GM19238 (cell line): ENCODE results near the gene AASDHPPT.

Experiments used
- DNase-seq: peaks from one replicate; pipeline ENCODE4 v3.0.0; 2011; ENCODE audit warnings: low spot score; ENCODE audit not compliant: insufficient read length

AASDHPPT gene

DNA sequence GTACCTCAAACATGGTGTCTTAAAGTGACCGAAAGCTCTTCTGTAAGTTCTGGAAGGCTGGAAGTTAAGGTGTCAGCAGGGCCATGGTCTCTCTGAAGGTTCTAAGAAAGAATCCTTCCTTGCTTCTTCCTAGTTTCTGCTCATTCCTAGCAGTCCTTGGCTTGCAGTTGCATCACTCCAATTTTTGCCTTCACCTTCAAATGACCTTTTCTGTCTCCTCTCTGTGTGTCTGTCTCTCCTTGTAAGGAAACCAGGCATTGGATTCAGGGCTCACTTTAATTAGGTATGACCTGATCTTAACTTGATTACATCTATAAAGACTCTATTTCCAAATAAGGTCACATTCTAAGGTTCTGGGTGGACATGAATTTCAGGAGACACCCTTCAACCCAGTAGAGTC, 8.7 kb downstream of the AASDHPPT start:
- DNase-seq, result no peak

- DNase-seq, result no peak
Observed at GRCh38 chr11:106086850-106087249, 9.4 kb downstream of the AASDHPPT start.

DNA sequence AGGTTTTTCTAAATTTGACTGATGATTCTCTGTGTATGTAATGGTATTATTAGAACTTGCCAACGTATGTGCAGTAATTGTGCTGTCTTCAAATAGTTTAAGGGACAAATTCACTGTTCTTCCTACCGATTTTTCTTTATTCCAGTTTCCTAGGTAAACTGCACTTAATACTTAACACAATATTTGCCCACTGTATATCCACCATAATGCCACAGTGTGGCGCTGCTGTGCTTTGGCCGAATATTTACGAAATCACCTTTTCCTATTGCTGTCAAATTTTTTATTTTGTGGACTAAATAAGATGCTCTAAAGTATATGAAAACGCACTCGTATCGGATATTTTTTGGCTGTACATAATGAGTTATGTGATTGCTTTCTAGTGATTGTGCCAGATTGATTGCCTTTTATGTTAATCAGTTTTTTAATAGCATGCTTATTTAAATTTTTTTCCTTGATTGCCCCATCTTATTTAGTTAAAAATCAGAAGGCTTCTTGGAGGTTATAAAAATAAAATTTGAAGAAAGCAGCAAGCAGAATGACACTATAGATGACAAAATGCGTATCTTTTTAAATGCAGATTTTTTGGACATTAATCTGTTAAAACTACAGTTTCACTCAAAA, 10.5 kb downstream of the AASDHPPT start:
- no peak for DNase-seq

- DNase-seq, result no peak
Observed at GRCh38 chr11:106088896-106089295, 11.4 kb downstream of the AASDHPPT start.

DNA sequence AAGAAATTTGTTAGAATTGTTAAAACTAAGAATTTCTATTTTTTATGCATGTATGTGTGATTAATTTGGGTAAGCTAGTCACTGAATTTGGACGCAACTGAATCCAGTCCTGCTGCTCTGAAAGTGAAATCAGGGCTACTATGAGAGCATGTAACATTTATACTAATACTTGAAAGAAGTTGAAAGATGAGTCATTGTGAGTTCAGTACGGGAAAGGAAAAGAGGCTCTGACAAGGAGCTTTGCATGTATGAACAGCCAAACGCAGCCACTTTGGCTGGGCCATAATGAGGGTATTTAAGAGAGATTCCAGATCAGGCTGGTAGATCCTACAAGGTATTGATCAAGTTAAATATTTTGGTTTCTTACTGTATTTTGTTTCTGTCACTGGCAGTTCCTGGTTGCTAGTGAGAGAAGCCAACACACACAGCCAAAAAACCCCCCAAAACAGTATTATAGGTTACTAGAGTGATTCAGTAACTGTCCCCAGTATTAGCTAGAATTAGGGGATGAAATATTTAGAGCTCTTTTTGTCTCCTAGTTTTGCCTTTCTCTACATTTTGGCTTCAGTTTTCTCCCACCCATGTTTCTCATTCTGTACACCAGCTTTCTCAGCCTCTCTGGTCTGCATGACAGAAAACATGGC, 14.1 kb downstream of the AASDHPPT start:
- peak; percentile 21 for DNase-seq

DNA sequence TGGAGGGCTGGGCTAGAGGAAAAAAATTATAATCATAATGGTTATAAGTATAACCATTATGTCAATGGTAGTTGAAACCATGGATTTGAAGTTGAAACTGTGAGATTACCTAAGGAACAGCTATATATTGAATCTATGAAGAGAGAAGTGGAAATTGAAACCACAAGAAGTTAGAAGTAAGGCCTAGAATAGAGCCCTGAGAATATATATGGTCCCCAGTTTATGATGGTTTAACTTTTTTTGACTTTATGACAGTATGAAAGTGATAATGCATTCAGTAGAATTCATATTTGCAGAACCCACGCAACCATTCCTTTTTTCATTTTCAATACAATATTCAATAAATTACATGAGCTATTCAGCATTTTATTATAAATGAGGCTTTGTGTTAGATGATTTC, 15.0 kb downstream of the AASDHPPT start:
- no peak for DNase-seq

- no peak for DNase-seq
Observed at GRCh38 chr11:106098893-106099553, 21.6 kb downstream of the AASDHPPT start.

DNA sequence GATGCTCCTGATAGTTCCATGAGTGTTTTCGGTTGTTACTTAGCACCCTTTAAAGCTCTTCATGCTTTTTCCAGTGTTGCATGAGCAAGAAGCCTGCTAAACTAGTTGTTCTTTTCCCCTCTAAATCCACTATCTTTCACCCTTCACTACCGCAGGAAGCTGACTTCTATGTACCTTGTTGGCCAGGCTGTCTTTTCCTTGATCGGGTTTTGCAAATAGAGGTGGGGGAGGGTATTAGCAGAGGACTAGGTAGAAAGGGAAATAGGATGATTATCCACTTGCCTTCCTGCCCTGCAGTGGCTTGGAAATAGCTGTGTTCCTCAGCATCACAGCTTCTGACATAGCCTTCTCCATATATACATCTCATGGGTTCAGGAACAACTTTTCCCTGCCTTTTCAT, 23.9 kb downstream of the AASDHPPT start:
- no peak for DNase-seq

- no peak for DNase-seq
Observed at GRCh38 chr11:106101819-106102218, 24.4 kb downstream of the AASDHPPT start.

DNA sequence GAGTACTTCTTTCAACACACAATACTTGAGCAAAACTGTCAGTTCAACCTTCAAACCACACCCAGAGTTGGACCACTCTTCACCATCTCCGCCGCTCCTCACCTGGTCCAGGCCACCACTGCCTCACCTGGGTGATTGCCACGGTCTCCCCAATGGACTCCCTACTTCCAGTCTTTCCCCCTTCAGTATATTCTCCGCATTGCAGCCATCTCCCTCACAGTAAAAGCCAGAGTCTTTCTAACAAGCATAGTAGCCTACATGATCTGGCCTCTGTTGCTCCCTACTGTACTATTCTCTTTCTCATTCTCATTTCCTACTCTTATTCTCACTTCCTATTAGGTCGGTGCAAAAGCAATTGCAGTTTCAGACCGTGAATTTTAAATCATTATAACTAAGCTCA, 28.5 kb downstream of the AASDHPPT start:
- DNase-seq, result no peak

GRCh38 chr11:106121570-106122320, 44.3 kb downstream of the AASDHPPT start:
- no peak for DNase-seq

- DNase-seq, result no peak
Observed at GRCh38 chr11:106127604-106128003, 50.1 kb downstream of the AASDHPPT start.

DNA sequence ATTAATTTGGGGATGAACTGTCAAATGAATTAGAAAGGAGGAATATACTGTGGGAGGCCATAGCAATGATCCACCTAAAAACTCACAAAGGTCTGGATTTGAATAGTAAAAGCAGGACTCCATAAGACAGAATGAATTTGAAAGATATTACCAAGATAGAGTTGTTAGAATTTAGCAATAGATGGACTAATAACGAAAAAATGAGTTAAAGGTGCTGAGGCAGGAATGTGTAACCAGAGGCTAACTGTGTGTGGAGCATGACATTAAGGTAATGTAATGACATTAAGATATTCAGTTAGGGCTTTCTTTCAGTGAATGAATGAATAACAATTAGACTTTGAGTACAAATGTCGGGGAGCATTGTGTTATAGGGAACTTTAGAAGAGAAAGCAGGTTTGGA, 51.3 kb downstream of the AASDHPPT start:
- DNase-seq, result no peak

DNA sequence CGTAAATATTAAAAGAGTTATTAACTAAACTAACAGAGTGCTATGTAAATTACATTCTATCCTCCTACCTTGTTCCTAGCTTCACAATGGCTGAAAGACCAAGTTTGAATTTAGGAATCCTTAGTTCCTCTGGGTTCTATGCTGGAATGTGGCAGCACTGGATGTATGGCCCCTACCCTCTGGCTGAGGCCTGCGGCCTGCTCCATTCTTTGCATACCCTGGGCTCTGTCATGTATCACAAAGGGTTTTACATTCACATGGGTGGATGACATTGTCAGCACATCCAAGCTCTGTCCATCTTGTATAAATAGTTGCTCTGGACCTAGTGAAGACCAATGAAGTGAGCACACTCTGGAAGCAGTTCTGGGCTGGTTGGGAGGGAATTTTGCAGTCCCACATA, 54.5 kb downstream of the AASDHPPT start:
- DNase-seq, result no peak

GRCh38 chr11:106132582-106133354, 55.3 kb downstream of the AASDHPPT start:
- DNase-seq, result no peak

DNA sequence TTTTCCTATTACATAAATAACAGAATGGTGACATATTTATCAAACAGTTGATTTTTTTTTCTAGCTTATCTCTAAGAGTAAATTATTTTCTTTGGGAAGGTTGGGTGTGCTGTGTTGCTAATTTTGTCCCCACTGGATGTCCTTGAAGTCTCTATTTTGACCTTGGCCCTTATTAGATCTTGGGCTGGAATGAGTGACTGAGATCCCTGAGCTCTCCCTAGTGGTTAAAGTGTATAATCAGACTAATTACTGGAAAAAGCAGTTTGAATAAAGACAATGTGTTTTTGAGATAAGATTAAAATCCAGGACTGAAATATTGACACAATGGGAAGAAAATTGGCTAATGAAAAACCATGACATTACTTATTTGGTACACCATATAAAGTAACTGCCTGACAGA, 56.1 kb downstream of the AASDHPPT start:
- DNase-seq, result no peak

DNA sequence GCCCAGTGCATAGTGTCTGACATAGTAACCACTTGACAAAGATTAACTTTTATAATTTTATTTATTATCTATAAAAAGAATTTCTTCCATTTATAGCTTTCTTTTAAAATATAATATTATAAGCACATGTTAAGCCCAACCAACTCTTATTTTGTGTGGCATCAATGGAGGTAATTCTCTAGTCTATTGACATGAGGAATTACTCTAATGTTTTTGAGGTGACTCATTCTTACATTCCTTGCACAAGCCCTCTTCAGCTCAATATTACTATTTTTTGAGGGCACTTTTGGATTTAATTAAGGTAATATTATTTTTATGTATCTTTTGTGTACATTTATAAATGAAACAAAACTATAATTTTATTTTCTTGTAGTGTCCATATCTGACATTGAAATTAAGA, 59.6 kb downstream of the AASDHPPT start:
- no peak for DNase-seq

DNA sequence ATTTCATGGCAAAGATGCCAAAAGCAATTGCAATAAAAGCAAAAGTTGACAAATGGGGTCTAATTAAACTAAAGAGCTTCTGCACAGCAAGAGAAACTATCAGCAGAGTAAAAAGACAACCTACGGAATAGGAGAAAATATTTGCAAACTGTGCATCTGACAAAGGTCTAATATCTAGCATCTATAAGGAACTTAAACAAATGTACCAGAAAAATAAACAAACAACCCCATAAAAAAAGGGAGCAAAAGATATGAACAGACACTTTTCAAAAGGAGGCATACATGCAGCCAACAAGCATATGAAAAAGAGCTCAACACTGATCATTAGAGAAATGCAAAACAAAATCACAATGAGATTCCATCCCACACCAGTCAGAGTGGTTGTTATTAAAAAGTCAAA, 60.3 kb downstream of the AASDHPPT start:
- no peak for DNase-seq
